Endothelial cell of umbilical vein (primary cell): ENCODE data around the gene SPACA6.

ENCODE experiments used
- POLR2AphosphoS5 ChIP-seq: IDR thresholded peaks from 2 replicates; pipeline ENCODE4 v1.6.1; 2012; ENCODE audit warnings: low read depth, mild to moderate bottlenecking, control low read depth, low read length, moderate library complexity; ENCODE audit not compliant: insufficient read depth
- TF ChIP-seq, protein P1 (sequence below), 2 donors: IDR thresholded peaks; 1 replicate in 1 of 2; 2 replicates in 1 of 2; pipeline ENCODE4 v1.5.1; 2011; ENCODE audit warnings: low read length in 2 of 2, mild to moderate bottlenecking in 2 of 2, moderate library complexity in 2 of 2, control low read depth in 1 of 2, inconsistent platforms in 1 of 2, low read depth in 1 of 2; ENCODE audit not compliant: insufficient read depth in 1 of 2; ENCODE audit errors: extremely low read depth in 1 of 2

DNA sequence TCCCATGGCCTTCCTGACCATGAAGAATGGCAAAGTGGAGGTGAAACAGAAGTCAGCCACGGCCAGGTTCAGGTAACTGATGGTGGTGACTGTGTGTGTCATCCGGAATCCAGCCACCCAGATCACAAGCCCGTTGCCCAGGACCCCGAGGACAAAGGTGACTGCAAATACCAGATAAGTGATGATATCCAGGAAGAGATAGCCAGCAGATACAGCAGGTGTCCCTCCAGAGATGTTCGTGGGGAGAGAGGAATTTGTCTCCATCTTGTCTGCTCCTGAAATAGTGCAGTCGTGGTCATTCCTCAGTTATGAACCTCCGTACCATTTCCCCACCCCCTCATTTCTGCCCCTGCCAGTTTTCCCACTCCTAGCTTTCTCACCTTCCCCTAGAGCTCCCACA is 53.6 kb downstream of the SPACA6 start:
- TF ChIP-seq, protein P1, sequence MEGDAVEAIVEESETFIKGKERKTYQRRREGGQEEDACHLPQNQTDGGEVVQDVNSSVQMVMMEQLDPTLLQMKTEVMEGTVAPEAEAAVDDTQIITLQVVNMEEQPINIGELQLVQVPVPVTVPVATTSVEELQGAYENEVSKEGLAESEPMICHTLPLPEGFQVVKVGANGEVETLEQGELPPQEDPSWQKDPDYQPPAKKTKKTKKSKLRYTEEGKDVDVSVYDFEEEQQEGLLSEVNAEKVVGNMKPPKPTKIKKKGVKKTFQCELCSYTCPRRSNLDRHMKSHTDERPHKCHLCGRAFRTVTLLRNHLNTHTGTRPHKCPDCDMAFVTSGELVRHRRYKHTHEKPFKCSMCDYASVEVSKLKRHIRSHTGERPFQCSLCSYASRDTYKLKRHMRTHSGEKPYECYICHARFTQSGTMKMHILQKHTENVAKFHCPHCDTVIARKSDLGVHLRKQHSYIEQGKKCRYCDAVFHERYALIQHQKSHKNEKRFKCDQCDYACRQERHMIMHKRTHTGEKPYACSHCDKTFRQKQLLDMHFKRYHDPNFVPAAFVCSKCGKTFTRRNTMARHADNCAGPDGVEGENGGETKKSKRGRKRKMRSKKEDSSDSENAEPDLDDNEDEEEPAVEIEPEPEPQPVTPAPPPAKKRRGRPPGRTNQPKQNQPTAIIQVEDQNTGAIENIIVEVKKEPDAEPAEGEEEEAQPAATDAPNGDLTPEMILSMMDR (IDR thresholded peaks at IDR 0.05; ENCODE audit: extremely low read depth in 1 of 2, insufficient read depth in 1 of 2, low read depth in 1 of 2, low read length in 2 of 2): no peak
- no peak for TF ChIP-seq POLR2AphosphoS5
